Liver (tissue), 9 donors: ENCODE results near the gene SLC38A10. TPM values are rescaled to one million over a fixed set of nuclear protein-coding genes. Genes with fewer than 3 reads are reported as not detected.

Source experiments
- DNase-seq: peaks from one replicate; pipeline ENCODE4 v3.0.0-alpha.2; 2017; ENCODE audit warnings: low spot score
- H3K27ac ChIP-seq, 2 donors: one replicate each; pipeline ENCODE4 v1.7.0; 2013; ENCODE audit warnings: inconsistent platforms in 2 of 2, low read length in 2 of 2, control low read depth in 1 of 2, low read depth in 1 of 2, mild to moderate bottlenecking in 1 of 2
- H3K27me3 ChIP-seq, 4 donors: one replicate each; pipeline versions ENCODE4 v1.6.1 to v1.7.0; 2013; ENCODE audit warnings: low read length in 3 of 4, inconsistent platforms in 1 of 4, mild to moderate bottlenecking in 1 of 4, moderate library complexity in 1 of 4; ENCODE audit not compliant: control insufficient read depth in 4 of 4, insufficient read depth in 4 of 4
- H3K36me3 ChIP-seq, 4 donors: one replicate each; pipeline versions ENCODE4 v1.6.1 to v1.7.0; 2013; ENCODE audit warnings: low read length in 3 of 4, mild to moderate bottlenecking in 3 of 4, low read depth in 1 of 4, moderate library complexity in 1 of 4; ENCODE audit not compliant: control insufficient read depth in 4 of 4, insufficient read depth in 3 of 4
- H3K4me1 ChIP-seq, 4 donors: one replicate each; pipeline versions ENCODE4 v1.6.1 to v1.7.0; 2013; ENCODE audit warnings: low read length in 3 of 4, mild to moderate bottlenecking in 3 of 4, moderate library complexity in 1 of 4; ENCODE audit not compliant: control insufficient read depth in 4 of 4, insufficient read depth in 4 of 4
- H3K4me3 ChIP-seq, 3 donors: one replicate each; pipeline versions ENCODE4 v1.6.1 to v1.7.0; 2013; ENCODE audit warnings: low read length in 3 of 3, control low read depth in 1 of 3, low read depth in 1 of 3, mild to moderate bottlenecking in 1 of 3
- H3K9ac ChIP-seq, 2 donors: one replicate each; pipeline ENCODE4 v1.7.0; 2013; ENCODE audit warnings: low read length in 2 of 2, mild to moderate bottlenecking in 2 of 2, moderate library complexity in 2 of 2, control low read depth in 1 of 2, low read depth in 1 of 2
- H3K9me3 ChIP-seq, 4 donors: one replicate each; pipeline versions ENCODE4 v1.6.1 to v1.7.0; 2013; ENCODE audit warnings: low read length in 3 of 4; ENCODE audit not compliant: control insufficient read depth in 4 of 4
- FOXA1 ChIP-seq: IDR thresholded peaks from 2 replicates; pipeline ENCODE4 v1.6.1; 2016; ENCODE audit warnings: antibody characterized with exemption
- FOXA2 ChIP-seq: IDR thresholded peaks from 2 replicates; pipeline ENCODE4 v1.6.1; 2016; ENCODE audit warnings: antibody characterized with exemption
- HNF4A ChIP-seq, 2 donors: conservative IDR thresholded peaks; 2 replicates each; pipeline ENCODE4 v1.6.1; 2016; ENCODE audit warnings: antibody characterized with exemption in 2 of 2, mild to moderate bottlenecking in 2 of 2
- HNF4G ChIP-seq: IDR thresholded peaks from 2 replicates; pipeline ENCODE4 v1.6.1; 2016; ENCODE audit warnings: antibody characterized with exemption
- JUND ChIP-seq, 2 donors: IDR thresholded peaks; 2 replicates each; pipeline ENCODE4 v1.6.1; 2016; ENCODE audit warnings: antibody characterized with exemption in 2 of 2
- NR2F2 ChIP-seq: IDR thresholded peaks from 2 replicates; pipeline ENCODE4 v1.6.1; 2016; ENCODE audit warnings: antibody characterized with exemption
- RAD21 ChIP-seq, 2 donors: IDR thresholded peaks; 2 replicates each; pipeline ENCODE4 v1.6.1; 2016; ENCODE audit warnings: antibody characterized with exemption in 2 of 2, mild to moderate bottlenecking in 2 of 2
- SP1 ChIP-seq: IDR thresholded peaks from 2 replicates; pipeline ENCODE4 v1.6.1; 2018; ENCODE audit warnings: antibody characterized with exemption, mild to moderate bottlenecking
- TAF1 ChIP-seq: conservative IDR thresholded peaks from 2 replicates; pipeline ENCODE4 v1.6.1; 2016; ENCODE audit warnings: antibody characterized with exemption, mild to moderate bottlenecking
- YY1 ChIP-seq: IDR thresholded peaks from 2 replicates; pipeline ENCODE4 v1.6.1; 2016; ENCODE audit warnings: antibody characterized with exemption, mild to moderate bottlenecking
- WGBS: extraction: QIAGEN DNeasy Blood & Tissue Kit; methylation state at CpG from one replicate; pipeline ENCODE4 v1.1.7; 2013; 5-methylcytosine and 5-hydroxymethylcytosine counted together
- polyA plus RNA-seq, 2 donors: library from polyadenylated mRNA; stranded (reverse) in 1 of 2; unstranded in 1 of 2; fragments of 200-250 nt in 1 of 2; fragments of >200 nt in 1 of 2; fragmentation: Nextera tagmentation in 1 of 2; extraction: Ambion mirVana in 1 of 2; gene quantifications; one replicate each; pipeline versions ENCODE4 v1.2.1 to v1.2.3, GENCODE V29; 2013 to 2015
- total RNA-seq, 2 donors: library from RNA; depleted of rRNA; stranded (reverse); fragments of >200 nt; gene quantifications; one replicate each; pipeline ENCODE4 v1.2.3, GENCODE V29; 2014
- TF ChIP-seq, protein P1 (sequence below): IDR thresholded peaks from 2 replicates; pipeline ENCODE4 v1.6.1; 2016; ENCODE audit warnings: antibody characterized with exemption
- TF ChIP-seq, protein P2 (sequence below): IDR thresholded peaks from 2 replicates; pipeline ENCODE4 v1.6.1; 2016; ENCODE audit warnings: antibody characterized with exemption, mild to moderate bottlenecking
- TF ChIP-seq, protein P3 (sequence below): IDR thresholded peaks from 2 replicates; pipeline ENCODE4 v1.6.1; 2016; ENCODE audit warnings: antibody characterized with exemption
- TF ChIP-seq, protein P4 (sequence below): IDR thresholded peaks from 2 replicates; pipeline ENCODE4 v1.6.1; 2016; ENCODE audit warnings: antibody characterized with exemption
- TF ChIP-seq, protein P5 (sequence below): fragments of 150-350 bp; IDR thresholded peaks from 2 replicates; pipeline ENCODE4 v1.5.1; 2017; ENCODE audit warnings: improper control_type of control experiment, low read depth, low read length; ENCODE audit not compliant: missing input control
- donor health status: healthy.
- donor health status: healthy.
- donor health status: healthy.
- donor health status: healthy.
- donor health status: healthy.

SLC38A10 gene
- total and polyA plus RNA-seq, 4 donors, result 29.3 to 117 (median 54.7) TPM

DNA sequence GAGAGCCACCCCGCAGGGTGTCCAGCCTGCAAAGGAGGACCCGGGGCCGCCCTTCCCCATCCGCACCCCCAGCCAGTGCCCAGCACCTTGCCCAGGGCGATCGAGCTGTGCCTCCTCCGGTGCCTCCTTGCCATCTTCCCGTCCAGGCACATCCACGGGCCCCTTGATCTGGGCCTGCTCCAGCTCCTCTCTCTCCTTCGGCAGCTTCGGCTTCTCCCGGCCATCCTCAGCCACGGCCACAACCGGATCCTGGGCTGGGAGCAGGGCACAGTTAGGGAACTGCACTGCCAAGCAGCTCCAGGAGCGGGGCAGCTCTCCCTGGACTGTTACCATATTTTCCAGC is 42.1 kb downstream of the SLC38A10 start (continued):
- TF ChIP-seq, protein P1, sequence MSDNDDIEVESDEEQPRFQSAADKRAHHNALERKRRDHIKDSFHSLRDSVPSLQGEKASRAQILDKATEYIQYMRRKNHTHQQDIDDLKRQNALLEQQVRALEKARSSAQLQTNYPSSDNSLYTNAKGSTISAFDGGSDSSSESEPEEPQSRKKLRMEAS, result no peak
- no peak for TF ChIP-seq HNF4G

DNA sequence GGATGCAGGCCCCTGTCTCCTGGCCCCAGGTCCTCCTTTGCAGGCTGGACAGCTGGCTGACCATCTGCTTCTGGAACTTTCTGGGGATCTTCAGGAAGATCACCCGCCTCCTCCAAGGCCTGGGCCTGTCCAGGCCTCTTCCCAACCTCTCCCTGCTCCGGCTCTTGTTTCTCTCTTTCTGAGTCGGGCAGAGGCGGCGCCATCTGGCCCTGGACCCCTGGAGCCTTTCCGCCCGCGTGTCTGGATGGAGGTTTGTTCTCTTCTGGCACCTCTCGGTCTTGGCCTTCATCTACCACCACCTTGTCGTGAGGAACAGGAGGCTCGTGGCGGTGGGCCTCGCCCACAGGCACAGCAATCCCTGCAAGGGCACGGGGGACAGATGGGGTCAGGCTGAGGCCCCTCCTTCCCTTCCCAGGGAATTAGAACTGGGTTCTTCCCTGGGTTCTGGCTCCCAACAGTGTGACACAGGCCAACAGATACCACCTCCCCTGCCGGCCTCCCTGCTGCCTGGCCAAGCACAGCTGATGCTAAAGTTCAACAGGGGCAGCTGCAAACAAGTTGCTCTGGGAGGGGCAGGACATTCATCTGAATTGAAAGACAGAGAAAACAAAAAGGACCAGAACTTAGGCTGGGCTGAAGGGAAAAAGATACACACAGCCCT is 42.7 kb downstream of the SLC38A10 start:
- no peak for TF ChIP-seq RAD21 (IDR thresholded peaks at IDR 0.05)
- TF ChIP-seq SP1, result no peak
- TF ChIP-seq, protein P2, sequence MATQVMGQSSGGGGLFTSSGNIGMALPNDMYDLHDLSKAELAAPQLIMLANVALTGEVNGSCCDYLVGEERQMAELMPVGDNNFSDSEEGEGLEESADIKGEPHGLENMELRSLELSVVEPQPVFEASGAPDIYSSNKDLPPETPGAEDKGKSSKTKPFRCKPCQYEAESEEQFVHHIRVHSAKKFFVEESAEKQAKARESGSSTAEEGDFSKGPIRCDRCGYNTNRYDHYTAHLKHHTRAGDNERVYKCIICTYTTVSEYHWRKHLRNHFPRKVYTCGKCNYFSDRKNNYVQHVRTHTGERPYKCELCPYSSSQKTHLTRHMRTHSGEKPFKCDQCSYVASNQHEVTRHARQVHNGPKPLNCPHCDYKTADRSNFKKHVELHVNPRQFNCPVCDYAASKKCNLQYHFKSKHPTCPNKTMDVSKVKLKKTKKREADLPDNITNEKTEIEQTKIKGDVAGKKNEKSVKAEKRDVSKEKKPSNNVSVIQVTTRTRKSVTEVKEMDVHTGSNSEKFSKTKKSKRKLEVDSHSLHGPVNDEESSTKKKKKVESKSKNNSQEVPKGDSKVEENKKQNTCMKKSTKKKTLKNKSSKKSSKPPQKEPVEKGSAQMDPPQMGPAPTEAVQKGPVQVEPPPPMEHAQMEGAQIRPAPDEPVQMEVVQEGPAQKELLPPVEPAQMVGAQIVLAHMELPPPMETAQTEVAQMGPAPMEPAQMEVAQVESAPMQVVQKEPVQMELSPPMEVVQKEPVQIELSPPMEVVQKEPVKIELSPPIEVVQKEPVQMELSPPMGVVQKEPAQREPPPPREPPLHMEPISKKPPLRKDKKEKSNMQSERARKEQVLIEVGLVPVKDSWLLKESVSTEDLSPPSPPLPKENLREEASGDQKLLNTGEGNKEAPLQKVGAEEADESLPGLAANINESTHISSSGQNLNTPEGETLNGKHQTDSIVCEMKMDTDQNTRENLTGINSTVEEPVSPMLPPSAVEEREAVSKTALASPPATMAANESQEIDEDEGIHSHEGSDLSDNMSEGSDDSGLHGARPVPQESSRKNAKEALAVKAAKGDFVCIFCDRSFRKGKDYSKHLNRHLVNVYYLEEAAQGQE, result no peak
- no peak for TF ChIP-seq YY1
- TF ChIP-seq, protein P1, result no peak
- no peak for TF ChIP-seq JUND (IDR thresholded peaks at IDR 0.05)
- no peak for TF ChIP-seq TAF1
- TF ChIP-seq, protein P3, sequence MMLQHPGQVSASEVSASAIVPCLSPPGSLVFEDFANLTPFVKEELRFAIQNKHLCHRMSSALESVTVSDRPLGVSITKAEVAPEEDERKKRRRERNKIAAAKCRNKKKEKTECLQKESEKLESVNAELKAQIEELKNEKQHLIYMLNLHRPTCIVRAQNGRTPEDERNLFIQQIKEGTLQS, result no peak
- TF ChIP-seq, protein P4, sequence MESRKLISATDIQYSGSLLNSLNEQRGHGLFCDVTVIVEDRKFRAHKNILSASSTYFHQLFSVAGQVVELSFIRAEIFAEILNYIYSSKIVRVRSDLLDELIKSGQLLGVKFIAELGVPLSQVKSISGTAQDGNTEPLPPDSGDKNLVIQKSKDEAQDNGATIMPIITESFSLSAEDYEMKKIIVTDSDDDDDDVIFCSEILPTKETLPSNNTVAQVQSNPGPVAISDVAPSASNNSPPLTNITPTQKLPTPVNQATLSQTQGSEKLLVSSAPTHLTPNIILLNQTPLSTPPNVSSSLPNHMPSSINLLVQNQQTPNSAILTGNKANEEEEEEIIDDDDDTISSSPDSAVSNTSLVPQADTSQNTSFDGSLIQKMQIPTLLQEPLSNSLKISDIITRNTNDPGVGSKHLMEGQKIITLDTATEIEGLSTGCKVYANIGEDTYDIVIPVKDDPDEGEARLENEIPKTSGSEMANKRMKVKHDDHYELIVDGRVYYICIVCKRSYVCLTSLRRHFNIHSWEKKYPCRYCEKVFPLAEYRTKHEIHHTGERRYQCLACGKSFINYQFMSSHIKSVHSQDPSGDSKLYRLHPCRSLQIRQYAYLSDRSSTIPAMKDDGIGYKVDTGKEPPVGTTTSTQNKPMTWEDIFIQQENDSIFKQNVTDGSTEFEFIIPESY, result no peak
- TF ChIP-seq HNF4A (conservative IDR thresholded peaks at IDR 0.05), result no peak
- TF ChIP-seq HNF4G, result no peak
- TF ChIP-seq, protein P5, sequence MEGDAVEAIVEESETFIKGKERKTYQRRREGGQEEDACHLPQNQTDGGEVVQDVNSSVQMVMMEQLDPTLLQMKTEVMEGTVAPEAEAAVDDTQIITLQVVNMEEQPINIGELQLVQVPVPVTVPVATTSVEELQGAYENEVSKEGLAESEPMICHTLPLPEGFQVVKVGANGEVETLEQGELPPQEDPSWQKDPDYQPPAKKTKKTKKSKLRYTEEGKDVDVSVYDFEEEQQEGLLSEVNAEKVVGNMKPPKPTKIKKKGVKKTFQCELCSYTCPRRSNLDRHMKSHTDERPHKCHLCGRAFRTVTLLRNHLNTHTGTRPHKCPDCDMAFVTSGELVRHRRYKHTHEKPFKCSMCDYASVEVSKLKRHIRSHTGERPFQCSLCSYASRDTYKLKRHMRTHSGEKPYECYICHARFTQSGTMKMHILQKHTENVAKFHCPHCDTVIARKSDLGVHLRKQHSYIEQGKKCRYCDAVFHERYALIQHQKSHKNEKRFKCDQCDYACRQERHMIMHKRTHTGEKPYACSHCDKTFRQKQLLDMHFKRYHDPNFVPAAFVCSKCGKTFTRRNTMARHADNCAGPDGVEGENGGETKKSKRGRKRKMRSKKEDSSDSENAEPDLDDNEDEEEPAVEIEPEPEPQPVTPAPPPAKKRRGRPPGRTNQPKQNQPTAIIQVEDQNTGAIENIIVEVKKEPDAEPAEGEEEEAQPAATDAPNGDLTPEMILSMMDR, result no peak
- no peak for TF ChIP-seq NR2F2
- no peak for TF ChIP-seq FOXA2
- TF ChIP-seq FOXA1, result no peak
- DNase-seq, result no peak
- Histone ChIP-seq H3K9ac (no peak overlapping the region), H3K4me3 (no peak overlapping the region), H3K9me3 (no peaks in the 10 kb centered on the region), H3K27me3 (no peaks in the 10 kb centered on the region), H3K36me3 (peaks cover 0 to 31% (median 17%) of the 10 kb centered on the region in 4 donors), H3K27ac (no peak overlapping the region), H3K4me1 (peaks cover 0 to 4% (median 0%) of the 10 kb centered on the region in 4 donors)
- 84% methylated on average over 15 of the region's 15 CpGs for WGBS
